Measurements from ENCODE around the gene POLR2I. TPM values are rescaled to one million over a fixed set of nuclear protein-coding genes. Genes with fewer than 3 reads are reported as not detected.
A peak's percentile ranks its signal among the peaks of the same experiment; 100 is the strongest.

Gene POLR2I
- total RNA-seq, 1 donor from 2014 or later, result 44.0 TPM

GRCh38 chr19:36128392-36128736 is 13.7 kb upstream of the POLR2I start:
- Histone ChIP-seq H3K27ac (peak overlapping the region; percentile 88), H3F3A (ENCODE audit: low read depth) (peaks cover 28% of the 10 kb centered on the region), H3K4me3 (peak overlapping the region; percentile 63), H4K20me1 (ENCODE audit: low read depth) (no peaks in the 10 kb centered on the region), H3K36me3 (no peaks in the 10 kb centered on the region), H3K4me1 (peaks cover 11% of the 10 kb centered on the region), H3K27me3 (no peaks in the 10 kb centered on the region), H3K9me3 (ENCODE audit: low read depth) (no peaks in the 10 kb centered on the region), H2AFZ (replicated peaks) (peak overlapping the region; percentile 97), H3K9ac (peak overlapping the region; percentile 55), H3K79me2 (ENCODE audit: low read depth) (no peaks in the 10 kb centered on the region), H3K4me2 (peak overlapping the region; percentile 99)
- Mint-ChIP-seq H3K4me1 (peaks cover 7% of the 10 kb centered on the region), H3K27me3 (ENCODE audit: insufficient read depth, low read depth) (peaks cover 1% of the 10 kb centered on the region), H3K36me3 (peaks cover 6% of the 10 kb centered on the region), H3K27ac (peak overlapping the region; percentile 78), H3K9me3 (no peaks in the 10 kb centered on the region), H3K4me3 (peak overlapping the region; percentile 87)
- peak; percentile 58 for DNase-seq (ENCODE audit: low spot score)
- TF ChIP-seq EZH2phosphoT487 (IDR thresholded peaks at IDR 0.05) (no peak), EZH2 (IDR thresholded peaks at IDR 0.05) (no peak)
- TF ChIP-seq, protein P1, sequence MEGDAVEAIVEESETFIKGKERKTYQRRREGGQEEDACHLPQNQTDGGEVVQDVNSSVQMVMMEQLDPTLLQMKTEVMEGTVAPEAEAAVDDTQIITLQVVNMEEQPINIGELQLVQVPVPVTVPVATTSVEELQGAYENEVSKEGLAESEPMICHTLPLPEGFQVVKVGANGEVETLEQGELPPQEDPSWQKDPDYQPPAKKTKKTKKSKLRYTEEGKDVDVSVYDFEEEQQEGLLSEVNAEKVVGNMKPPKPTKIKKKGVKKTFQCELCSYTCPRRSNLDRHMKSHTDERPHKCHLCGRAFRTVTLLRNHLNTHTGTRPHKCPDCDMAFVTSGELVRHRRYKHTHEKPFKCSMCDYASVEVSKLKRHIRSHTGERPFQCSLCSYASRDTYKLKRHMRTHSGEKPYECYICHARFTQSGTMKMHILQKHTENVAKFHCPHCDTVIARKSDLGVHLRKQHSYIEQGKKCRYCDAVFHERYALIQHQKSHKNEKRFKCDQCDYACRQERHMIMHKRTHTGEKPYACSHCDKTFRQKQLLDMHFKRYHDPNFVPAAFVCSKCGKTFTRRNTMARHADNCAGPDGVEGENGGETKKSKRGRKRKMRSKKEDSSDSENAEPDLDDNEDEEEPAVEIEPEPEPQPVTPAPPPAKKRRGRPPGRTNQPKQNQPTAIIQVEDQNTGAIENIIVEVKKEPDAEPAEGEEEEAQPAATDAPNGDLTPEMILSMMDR (IDR thresholded peaks at IDR 0.05), result no peak

DNA sequence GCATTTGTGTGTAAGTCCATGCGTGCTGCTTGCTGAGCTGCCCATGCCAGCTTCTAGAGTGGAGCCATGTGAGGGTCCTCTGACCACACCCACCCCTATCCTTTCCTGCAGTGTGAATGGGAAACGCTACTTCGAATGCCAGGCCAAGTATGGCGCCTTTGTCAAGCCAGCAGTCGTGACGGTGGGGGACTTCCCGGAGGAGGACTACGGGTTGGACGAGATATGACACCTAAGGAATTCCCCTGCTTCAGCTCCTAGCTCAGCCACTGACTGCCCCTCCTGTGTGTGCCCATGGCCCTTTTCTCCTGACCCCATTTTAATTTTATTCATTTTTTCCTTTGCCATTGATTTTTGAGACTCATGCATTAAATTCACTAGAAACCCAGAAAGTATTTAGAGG is 10.9 kb upstream of the POLR2I start:
- TF ChIP-seq, protein P1 (IDR thresholded peaks at IDR 0.05), result no peak
- TF ChIP-seq EZH2phosphoT487 (IDR thresholded peaks at IDR 0.05), result no peak
- TF ChIP-seq EZH2 (IDR thresholded peaks at IDR 0.05), result no peak
- Histone ChIP-seq H3K79me2 (ENCODE audit: low read depth) (no peaks in the 10 kb centered on the region), H2AFZ (replicated peaks) (no peak overlapping the region), H3K4me2 (no peak overlapping the region), H3K27ac (no peak overlapping the region), H3K36me3 (no peaks in the 10 kb centered on the region), H3K4me3 (no peak overlapping the region), H3K9ac (no peak overlapping the region), H3F3A (ENCODE audit: low read depth) (peaks cover 28% of the 10 kb centered on the region), H4K20me1 (ENCODE audit: low read depth) (no peaks in the 10 kb centered on the region), H3K9me3 (ENCODE audit: low read depth) (no peaks in the 10 kb centered on the region), H3K27me3 (no peaks in the 10 kb centered on the region), H3K4me1 (peaks cover 11% of the 10 kb centered on the region)
- H3K4me3 Mint-ChIP-seq, result peak overlapping the region; percentile 10
- no peaks in the 10 kb centered on the region for H3K27me3 Mint-ChIP-seq (ENCODE audit: insufficient read depth, low read depth)
- no peak for DNase-seq (ENCODE audit: low spot score)
- H3K9me3 Mint-ChIP-seq, result no peaks in the 10 kb centered on the region
- H3K36me3 Mint-ChIP-seq, result peaks cover 10% of the 10 kb centered on the region
- peak overlapping the region; percentile 81 for H3K27ac Mint-ChIP-seq
- H3K4me1 Mint-ChIP-seq, result peaks cover 7% of the 10 kb centered on the region

- Mint-ChIP-seq H3K4me3 (no peak overlapping the region), H3K36me3 (peaks cover 15% of the 10 kb centered on the region), H3K4me1 (peaks cover 3% of the 10 kb centered on the region), H3K27ac (no peak overlapping the region), H3K27me3 (ENCODE audit: insufficient read depth, low read depth) (peaks cover 3% of the 10 kb centered on the region), H3K9me3 (no peaks in the 10 kb centered on the region)
- Histone ChIP-seq H4K20me1 (ENCODE audit: low read depth) (peaks cover 6% of the 10 kb centered on the region), H3K9me3 (ENCODE audit: low read depth) (no peaks in the 10 kb centered on the region), H3K79me2 (ENCODE audit: low read depth) (peaks cover 11% of the 10 kb centered on the region), H3K4me1 (peaks cover 10% of the 10 kb centered on the region), H3K27me3 (no peaks in the 10 kb centered on the region), H3K36me3 (no peaks in the 10 kb centered on the region), H3K4me2 (no peak overlapping the region), H3F3A (ENCODE audit: low read depth) (peaks cover 5% of the 10 kb centered on the region), H3K4me3 (no peak overlapping the region), H3K9ac (no peak overlapping the region), H3K27ac (no peak overlapping the region), H2AFZ (replicated peaks) (no peak overlapping the region)
- TF ChIP-seq, protein P1 (IDR thresholded peaks at IDR 0.05), result no peak
- no peak for TF ChIP-seq EZH2phosphoT487 (IDR thresholded peaks at IDR 0.05)
- no peak for TF ChIP-seq EZH2 (IDR thresholded peaks at IDR 0.05)
- DNase-seq (ENCODE audit: low spot score), result no peak
Observed at GRCh38 chr19:36121486-36122124, 6.9 kb upstream of the POLR2I start.
